NCI-H345 treated with DMSO at 0.1 percent for 48 hours (cell line): ENCODE measurements around the gene MYOCOS.
"Not testable (repeated sequence)": the region's sequence is repeated elsewhere in the genome, so short reads cannot be mapped to it uniquely, and the experiment has no call there.

Experiments used
- DNase-seq: peaks from one replicate; lab custom pipeline; 2025; ENCODE audit not compliant: unreplicated experiment; lab: John Stamatoyannopoulos, UW

MYOCOS gene

GRCh38 chr1:171622152-171622462 is at the start of gene MYOCOS:
MYOCOS (plus strand) TSS chr1:171622243; CDS start chr1:171623884, 1,641 bp downstream.
- DNase-seq = no peak

GRCh38 chr1:171576144-171576543 is 45.9 kb upstream of the MYOCOS start:
- no peak for DNase-seq

- no peak for DNase-seq
Observed at GRCh38 chr1:171581226-171581625, 40.8 kb upstream of the MYOCOS start.

- DNase-seq = no peak
Observed at GRCh38 chr1:171581766-171582165, 40.3 kb upstream of the MYOCOS start.

GRCh38 chr1:171582589-171582988 is 39.5 kb upstream of the MYOCOS start:
- DNase-seq = no peak

GRCh38 chr1:171583591-171584201 is 38.3 kb upstream of the MYOCOS start:
- no peak for DNase-seq

GRCh38 chr1:171585715-171586114 is 36.3 kb upstream of the MYOCOS start:
- DNase-seq = no peak

- no peak for DNase-seq
Observed at GRCh38 chr1:171588230-171588629, 33.8 kb upstream of the MYOCOS start.

GRCh38 chr1:171590022-171590421 is 32.0 kb upstream of the MYOCOS start:
- DNase-seq = no peak

GRCh38 chr1:171595324-171595723 is 26.7 kb upstream of the MYOCOS start:
- DNase-seq = no peak

- no peak for DNase-seq
Observed at GRCh38 chr1:171596119-171596518, 25.9 kb upstream of the MYOCOS start.

GRCh38 chr1:171596705-171597104 is 25.3 kb upstream of the MYOCOS start:
- DNase-seq = no peak

GRCh38 chr1:171597203-171597602 is 24.8 kb upstream of the MYOCOS start:
- no peak for DNase-seq

GRCh38 chr1:171600310-171600709 is 21.7 kb upstream of the MYOCOS start:
- DNase-seq = not testable (repeated sequence)

GRCh38 chr1:171600862-171601261 is 21.2 kb upstream of the MYOCOS start:
- no peak for DNase-seq

- not testable (repeated sequence) for DNase-seq
Observed at GRCh38 chr1:171603042-171603441, 19.0 kb upstream of the MYOCOS start.

- DNase-seq = no peak
Observed at GRCh38 chr1:171606402-171606941, 15.6 kb upstream of the MYOCOS start.

GRCh38 chr1:171610385-171610784 is 11.7 kb upstream of the MYOCOS start:
- no peak for DNase-seq

GRCh38 chr1:171611306-171611705 is 10.7 kb upstream of the MYOCOS start:
- DNase-seq = no peak

- no peak for DNase-seq
Observed at GRCh38 chr1:171613282-171613681, 8.8 kb upstream of the MYOCOS start.

GRCh38 chr1:171615122-171615906 is 6.7 kb upstream of the MYOCOS start:
- not testable (repeated sequence) for DNase-seq

GRCh38 chr1:171616586-171616985 is 5.5 kb upstream of the MYOCOS start:
- DNase-seq = no peak
